Breast epithelium (tissue), 4 donors: Measurements from ENCODE around the gene LGALSL. TPM values are rescaled to one million over a fixed set of nuclear protein-coding genes. Genes with fewer than 3 reads are reported as not detected.

Experiments
- DNase-seq, 2 donors: peaks; one replicate each; pipeline ENCODE4 v3.0.0-alpha.2; 2019; ENCODE audit warnings: low spot score in 2 of 2
- H3K27ac ChIP-seq, 2 donors: fragments of 200-600 bp; sonication (generic) in 1 of 2; one replicate each; pipeline ENCODE4 v1.5.1; 2016 to 2019; ENCODE audit warnings: mild to moderate bottlenecking in 1 of 2
- H3K27me3 ChIP-seq, 2 donors: fragments of 200-600 bp; sonication (generic) in 1 of 2; one replicate each; pipeline versions ENCODE4 v1.5.1 to v1.6.0; 2017 to 2019; ENCODE audit warnings: control low read depth in 1 of 2, mild to moderate bottlenecking in 1 of 2
- H3K36me3 ChIP-seq: fragments of 200-600 bp; one replicate; pipeline ENCODE4 v1.5.1; 2019
- H3K4me1 ChIP-seq, 2 donors: fragments of 200-600 bp; sonication (generic); one replicate each; pipeline ENCODE4 v1.5.1; 2016 to 2019; ENCODE audit warnings: control low read depth in 1 of 2
- H3K4me3 ChIP-seq, 3 donors: fragments of 200-600 bp; sonication (generic); 1 replicate in 2 of 3; 2 replicates in 1 of 3; pipeline ENCODE4 v1.5.1; 2016 to 2019; ENCODE audit warnings: mild to moderate bottlenecking in 3 of 3, moderate library complexity in 2 of 3
- H3K9me3 ChIP-seq, 2 donors: fragments of 200-600 bp; sonication (generic) in 1 of 2; one replicate each; pipeline ENCODE4 v1.5.1; 2016 to 2019; ENCODE audit warnings: control low read depth in 1 of 2
- CTCF ChIP-seq, 3 donors: fragments of 450-650 bp; IDR thresholded peaks; one replicate each; pipeline ENCODE4 v1.5.1; 2016 to 2017; ENCODE audit warnings: antibody characterized with exemption in 3 of 3, mild to moderate bottlenecking in 3 of 3, moderate library complexity in 3 of 3
- POLR2A ChIP-seq: fragments of 450-650 bp; IDR thresholded peaks from one replicate; pipeline ENCODE4 v1.6.1; 2016; ENCODE audit warnings: antibody characterized with exemption, mild to moderate bottlenecking, moderate library complexity
- POLR2AphosphoS5 ChIP-seq, 3 donors: sonication (generic); formaldehyde crosslinking; IDR thresholded peaks; one replicate each; pipeline ENCODE4 v1.6.1; 2017; ENCODE audit warnings: antibody characterized with exemption in 3 of 3
- intact Hi-C: fragments of 100-400 bp; cut with DNase I; formaldehyde crosslinking; loops from one replicate; pipeline ENCODE4 v1.15.1; 2023; ENCODE audit warnings: low total_unique reads
- total RNA-seq, 3 donors: library from RNA; depleted of rRNA; stranded (reverse); fragments of >200 nt; gene quantifications; one replicate each; pipeline ENCODE4 v1.1.0, GENCODE V29; 2016

LGALSL gene
- total RNA-seq, 3 donors from 2014 or later = 9.4 to 16.7 (median 16.5) TPM

GRCh38 chr2:64426183-64426952 is 27.6 kb upstream of the LGALSL start:
- Histone ChIP-seq H3K9me3 (no peaks in the 10 kb centered on the region), H3K27ac (no peak overlapping the region), H3K27me3 (no peaks in the 10 kb centered on the region), H3K4me3 (no peak overlapping the region), H3K36me3 (no peaks in the 10 kb centered on the region), H3K4me1 (no peaks in the 10 kb centered on the region)
- DNase-seq = no peak
- no peak for TF ChIP-seq CTCF (IDR thresholded peaks at IDR 0.05)
- no peak for TF ChIP-seq POLR2A
- TF ChIP-seq POLR2AphosphoS5 (IDR thresholded peaks at IDR 0.05) = no peak
- intact Hi-C loops = loop anchor here (1.0 kb wide), 1 partner anchor 11 kb away; no protein-coding TSS in a partner anchor

- TF ChIP-seq POLR2AphosphoS5 (IDR thresholded peaks at IDR 0.05) = no peak
- TF ChIP-seq POLR2A = no peak
- no peak for TF ChIP-seq CTCF (IDR thresholded peaks at IDR 0.05)
- intact Hi-C loops = no loop called here
Observed at GRCh38 chr2:64434039-64434657, 19.8 kb upstream of the LGALSL start.

GRCh38 chr2:64437883-64438282 is 16.1 kb upstream of the LGALSL start:
- Histone ChIP-seq H3K9me3 (no peaks in the 10 kb centered on the region), H3K4me1 (no peaks in the 10 kb centered on the region), H3K27me3 (no peaks in the 10 kb centered on the region), H3K4me3 (no peak overlapping the region), H3K36me3 (no peaks in the 10 kb centered on the region), H3K27ac (no peak overlapping the region)
- intact Hi-C loops = no loop called here
- TF ChIP-seq POLR2A (no peak), CTCF (IDR thresholded peaks at IDR 0.05) (no peak), POLR2AphosphoS5 (IDR thresholded peaks at IDR 0.05) (no peak)
- no peak for DNase-seq

More at GRCh38 chr2:64434039-64434657, 19.8 kb upstream of the LGALSL start:
- no peak overlapping the region for H3K4me3 ChIP-seq
- no peak for DNase-seq
- H3K36me3 ChIP-seq = no peaks in the 10 kb centered on the region
- H3K4me1 ChIP-seq = no peaks in the 10 kb centered on the region
- no peaks in the 10 kb centered on the region for H3K27me3 ChIP-seq
- H3K9me3 ChIP-seq = no peaks in the 10 kb centered on the region
- H3K27ac ChIP-seq = no peak overlapping the region

- no peak overlapping the region for H3K27ac ChIP-seq
- intact Hi-C loops = no loop called here
- no peak overlapping the region for H3K4me3 ChIP-seq
- no peaks in the 10 kb centered on the region for H3K36me3 ChIP-seq
- DNase-seq = no peak
- no peaks in the 10 kb centered on the region for H3K27me3 ChIP-seq
- TF ChIP-seq POLR2A (no peak), CTCF (IDR thresholded peaks at IDR 0.05) (no peak), POLR2AphosphoS5 (IDR thresholded peaks at IDR 0.05) (no peak)
- no peaks in the 10 kb centered on the region for H3K4me1 ChIP-seq
- no peaks in the 10 kb centered on the region for H3K9me3 ChIP-seq
Observed at GRCh38 chr2:64439194-64439593, 14.8 kb upstream of the LGALSL start.

DNA sequence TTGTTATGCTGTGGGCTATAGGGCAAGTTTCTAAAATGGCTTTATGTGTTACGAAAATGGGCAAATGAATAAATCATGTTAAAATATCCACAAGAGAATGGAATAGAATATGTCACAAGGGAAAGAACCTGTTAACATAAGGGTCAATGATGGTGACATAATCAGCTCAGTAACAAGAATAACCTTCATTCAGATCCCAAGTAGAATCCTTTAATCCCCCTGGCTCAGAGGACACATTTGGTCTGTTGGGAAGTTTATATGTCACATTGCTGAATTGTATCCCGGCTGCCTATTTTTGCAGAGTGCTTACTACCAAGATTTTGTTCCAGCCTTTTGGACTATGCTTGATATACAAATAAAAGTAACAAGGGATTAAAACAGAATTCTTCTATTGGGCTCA is 13.1 kb upstream of the LGALSL start:
- intact Hi-C loops = no loop called here
- H3K27me3 ChIP-seq = no peaks in the 10 kb centered on the region

More for the DNA sequence above, 13.1 kb upstream of the LGALSL start:
- no peaks in the 10 kb centered on the region for H3K4me1 ChIP-seq
- TF ChIP-seq CTCF (IDR thresholded peaks at IDR 0.05) (no peak), POLR2A (no peak), POLR2AphosphoS5 (IDR thresholded peaks at IDR 0.05) (no peak)
- no peak overlapping the region for H3K27ac ChIP-seq
- H3K36me3 ChIP-seq = no peaks in the 10 kb centered on the region
- no peaks in the 10 kb centered on the region for H3K9me3 ChIP-seq
- no peak overlapping the region for H3K4me3 ChIP-seq
- DNase-seq = no peak
